Measurements from ENCODE around the gene VAV1. TPM values are rescaled to one million over a fixed set of nuclear protein-coding genes. Genes with fewer than 3 reads are reported as not detected.
"Not testable (repeated sequence)": the region's sequence is repeated elsewhere in the genome, so short reads cannot be mapped to it uniquely, and the experiment has no call there.

Gene VAV1
- total RNA-seq, 1 experiment from 2014 or later, result 46.0 TPM

GRCh38 chr19:6765738-6766356, 6.7 kb upstream of the VAV1 start:
- no peaks in the 10 kb centered on the region for H3K27me3 ChIP-seq (ENCODE audit: low read length)
- peak overlapping the region; percentile 95 for H3K4me2 ChIP-seq (ENCODE audit: low read depth, low read length, poor library complexity, severe bottlenecking)
- no peak overlapping the region for H2AFZ ChIP-seq (ENCODE audit: low read length)
- no peaks in the 10 kb centered on the region for H3K79me2 ChIP-seq (ENCODE audit: low read length)
- H3K27ac ChIP-seq (ENCODE audit: low read length), result no peak overlapping the region
- peak overlapping the region; percentile 74; the same call in 1 of the 2 replicates for H3K9ac ChIP-seq (ENCODE audit: low read length)
- DNase-seq, result no peak
- H4K20me1 ChIP-seq (ENCODE audit: insufficient read depth, low read depth, low read length), result no peaks in the 10 kb centered on the region
- H3K9me2 ChIP-seq (replicated peaks; ENCODE audit: insufficient read depth, low read length), result no peaks in the 10 kb centered on the region
- H3K4me3 ChIP-seq (ENCODE audit: low read length), result peak overlapping the region; percentile 78
- H3K36me3 ChIP-seq (ENCODE audit: insufficient read depth, low read length), result no peaks in the 10 kb centered on the region
- no peaks in the 10 kb centered on the region for H3K9me3 ChIP-seq (ENCODE audit: low read length)
- H3K4me1 ChIP-seq (ENCODE audit: low read length), result peaks cover 26% of the 10 kb centered on the region

GRCh38 chr19:6766357-6767080, 6.0 kb upstream of the VAV1 start:
- Histone ChIP-seq H4K20me1 (ENCODE audit: insufficient read depth, low read depth, low read length) (no peaks in the 10 kb centered on the region), H3K36me3 (ENCODE audit: insufficient read depth, low read length) (no peaks in the 10 kb centered on the region), H3K27me3 (ENCODE audit: low read length) (no peaks in the 10 kb centered on the region), H3K79me2 (ENCODE audit: low read length) (no peaks in the 10 kb centered on the region), H3K4me3 (ENCODE audit: low read length) (peak overlapping the region; percentile 78), H3K27ac (ENCODE audit: low read length) (no peak overlapping the region), H3K9me2 (replicated peaks; ENCODE audit: insufficient read depth, low read length) (no peaks in the 10 kb centered on the region), H3K4me2 (ENCODE audit: low read depth, low read length, poor library complexity, severe bottlenecking) (peak overlapping the region; percentile 95), H3K9me3 (ENCODE audit: low read length) (no peaks in the 10 kb centered on the region), H3K4me1 (ENCODE audit: low read length) (peaks cover 26% of the 10 kb centered on the region), H2AFZ (ENCODE audit: low read length) (peak overlapping the region; percentile 95), H3K9ac (ENCODE audit: low read length) (peak overlapping the region; percentile 74)
- DNase-seq, result no peak

GRCh38 chr19:6767081-6767356, 5.5 kb upstream of the VAV1 start:
- peak overlapping the region; percentile 95 for H2AFZ ChIP-seq (ENCODE audit: low read length)
- peak overlapping the region; percentile 95 for H3K4me2 ChIP-seq (ENCODE audit: low read depth, low read length, poor library complexity, severe bottlenecking)
- peak overlapping the region; percentile 78 for H3K4me3 ChIP-seq (ENCODE audit: low read length)
- H3K9me3 ChIP-seq (ENCODE audit: low read length), result no peaks in the 10 kb centered on the region
- no peaks in the 10 kb centered on the region for H3K36me3 ChIP-seq (ENCODE audit: insufficient read depth, low read length)
- H3K79me2 ChIP-seq (ENCODE audit: low read length), result no peaks in the 10 kb centered on the region
- no peaks in the 10 kb centered on the region for H3K9me2 ChIP-seq (replicated peaks; ENCODE audit: insufficient read depth, low read length)
- H3K27me3 ChIP-seq (ENCODE audit: low read length), result no peaks in the 10 kb centered on the region
- no peak overlapping the region for H3K27ac ChIP-seq (ENCODE audit: low read length)
- peaks cover 26% of the 10 kb centered on the region for H3K4me1 ChIP-seq (ENCODE audit: low read length)
- peak overlapping the region; percentile 74 for H3K9ac ChIP-seq (ENCODE audit: low read length)
- DNase-seq, result peak; percentile 73
- H4K20me1 ChIP-seq (ENCODE audit: insufficient read depth, low read depth, low read length), result no peaks in the 10 kb centered on the region

GRCh38 chr19:6767357-6768235, 4.9 kb upstream of the VAV1 start, which contains the start of gene SH2D3A:
Gene SH2D3A, minus strand, starts transcription at chr19:6767435. Its CDS starts 3,687 bp downstream, at chr19:6763748.
- Histone ChIP-seq H2AFZ (ENCODE audit: low read length) (peak within 1 kb of the TSS; percentile 95), H3K4me2 (ENCODE audit: low read depth, low read length, poor library complexity, severe bottlenecking) (peak within 1 kb of the TSS; percentile 95), H3K27me3 (ENCODE audit: low read length) (no peaks in the 10 kb centered on the region), H3K9ac (ENCODE audit: low read length) (peak within 1 kb of the TSS; percentile 74), H3K27ac (ENCODE audit: low read length) (no peak within 1 kb of the TSS), H3K79me2 (ENCODE audit: low read length) (no peaks in the 10 kb centered on the region), H4K20me1 (ENCODE audit: insufficient read depth, low read depth, low read length) (no peaks in the 10 kb centered on the region), H3K4me3 (ENCODE audit: low read length) (peak within 1 kb of the TSS; percentile 78), H3K9me3 (ENCODE audit: low read length) (no peaks in the 10 kb centered on the region), H3K4me1 (ENCODE audit: low read length) (peaks cover 30% of the 10 kb centered on the region), H3K36me3 (ENCODE audit: insufficient read depth, low read length) (no peaks in the 10 kb centered on the region), H3K9me2 (replicated peaks; ENCODE audit: insufficient read depth, low read length) (no peaks in the 10 kb centered on the region)
- DNase-seq, result peak; percentile 98

GRCh38 chr19:6768236-6768785, 4.2 kb upstream of the VAV1 start:
- Histone ChIP-seq H2AFZ (ENCODE audit: low read length) (peak overlapping the region; percentile 15; the same call in 1 of the 2 replicates), H3K4me3 (ENCODE audit: low read length) (peak overlapping the region; percentile 78), H3K9me3 (ENCODE audit: low read length) (no peaks in the 10 kb centered on the region)

GRCh38 chr19:6769006-6769619, 3.4 kb upstream of the VAV1 start:
- H3K9me3 ChIP-seq (ENCODE audit: low read length), result no peaks in the 10 kb centered on the region
- H3K4me2 ChIP-seq (ENCODE audit: low read depth, low read length, poor library complexity, severe bottlenecking), result no peak overlapping the region
- no peaks in the 10 kb centered on the region for H3K27me3 ChIP-seq (ENCODE audit: low read length)
- H3K9ac ChIP-seq (ENCODE audit: low read length), result no peak overlapping the region
- H3K4me1 ChIP-seq (ENCODE audit: low read length), result peaks cover 36% of the 10 kb centered on the region
- H3K36me3 ChIP-seq (ENCODE audit: insufficient read depth, low read length), result no peaks in the 10 kb centered on the region
- no peak overlapping the region for H2AFZ ChIP-seq (ENCODE audit: low read length)
- DNase-seq, result peak; percentile 82
- H3K27ac ChIP-seq (ENCODE audit: low read length), result no peak overlapping the region
- no peaks in the 10 kb centered on the region for H3K9me2 ChIP-seq (replicated peaks; ENCODE audit: insufficient read depth, low read length)
- H4K20me1 ChIP-seq (ENCODE audit: insufficient read depth, low read depth, low read length), result no peaks in the 10 kb centered on the region
- H3K79me2 ChIP-seq (ENCODE audit: low read length), result peaks cover 11% of the 10 kb centered on the region
- no peak overlapping the region for H3K4me3 ChIP-seq (ENCODE audit: low read length)

More at GRCh38 chr19:6768236-6768785, 4.2 kb upstream of the VAV1 start:
- Histone ChIP-seq H3K27ac (ENCODE audit: low read length) (no peak overlapping the region), H3K9ac (ENCODE audit: low read length) (no peak overlapping the region), H3K27me3 (ENCODE audit: low read length) (no peaks in the 10 kb centered on the region), H3K9me2 (replicated peaks; ENCODE audit: insufficient read depth, low read length) (no peaks in the 10 kb centered on the region), H3K4me2 (ENCODE audit: low read depth, low read length, poor library complexity, severe bottlenecking) (peak overlapping the region; percentile 95), H4K20me1 (ENCODE audit: insufficient read depth, low read depth, low read length) (no peaks in the 10 kb centered on the region), H3K79me2 (ENCODE audit: low read length) (peaks cover 5% of the 10 kb centered on the region; the same call in 1 of the 2 replicates), H3K36me3 (ENCODE audit: insufficient read depth, low read length) (no peaks in the 10 kb centered on the region), H3K4me1 (ENCODE audit: low read length) (peaks cover 33% of the 10 kb centered on the region)
- no peak for DNase-seq

GRCh38 chr19:6771648-6772027, 870 bp upstream of the VAV1 start:
- Histone ChIP-seq H3K79me2 (ENCODE audit: low read length) (peaks cover 34% of the 10 kb centered on the region), H3K4me1 (ENCODE audit: low read length) (peaks cover 39% of the 10 kb centered on the region), H4K20me1 (ENCODE audit: insufficient read depth, low read depth, low read length) (peaks cover 11% of the 10 kb centered on the region; the same call in 1 of the 2 replicates)
- not testable (repeated sequence) for H3K36me3 ChIP-seq (ENCODE audit: insufficient read depth, low read length); H3K4me2 ChIP-seq (ENCODE audit: low read depth, low read length, poor library complexity, severe bottlenecking); H3K9me2 ChIP-seq (replicated peaks; ENCODE audit: insufficient read depth, low read length); H3K9ac ChIP-seq (ENCODE audit: low read length); H3K4me3 ChIP-seq (ENCODE audit: low read length); DNase-seq; H3K27ac ChIP-seq (ENCODE audit: low read length); H3K27me3 ChIP-seq (ENCODE audit: low read length); H2AFZ ChIP-seq (ENCODE audit: low read length); H3K9me3 ChIP-seq (ENCODE audit: low read length)
